ENCODE results near the gene DRICH1. TPM values are rescaled to one million over a fixed set of nuclear protein-coding genes. Genes with fewer than 3 reads are reported as not detected.

The DRICH1 gene
- total and polyA plus RNA-seq, 2 of the 13 experiments (the other 11 are each of a cell fraction or from before 2014, with no cell fraction given) = 0.22 to 0.66 TPM

DNA sequence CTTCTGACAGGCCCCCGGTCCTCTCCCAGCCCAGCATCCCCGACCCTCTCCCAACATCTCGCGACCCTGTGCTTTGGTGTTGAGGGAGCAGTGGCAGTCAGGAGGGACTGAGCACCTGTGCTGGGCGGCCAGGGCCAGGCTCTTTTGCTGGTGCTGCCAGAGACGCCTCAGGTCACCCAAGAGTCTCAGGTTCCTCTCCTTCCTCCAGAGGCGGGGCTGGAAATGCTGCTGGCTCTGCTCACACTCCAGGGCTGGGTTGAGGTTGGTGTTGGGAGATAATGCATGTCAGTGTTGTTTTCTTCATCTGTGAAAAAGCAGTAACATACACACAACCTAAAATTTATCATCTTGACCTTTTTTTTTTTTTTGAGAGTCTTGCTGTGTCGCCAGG lies 50.9 kb downstream of the DRICH1 start:
- H3K36me3 ChIP-seq (replicated peaks in 1 of 2; ENCODE audit: control insufficient read depth in 1 of 2, insufficient read depth in 2 of 2, low read length in 2 of 2) = no peaks in the 10 kb centered on the region
- no peak for ATAC-seq
- H3K27me3 ChIP-seq (ENCODE audit: control insufficient read depth in 1 of 2, insufficient read depth in 2 of 2, low read length in 2 of 2) = peaks cover 3 to 27% of the 10 kb centered on the region in 2 experiments; a peak in 3 of 5 replicates
- BruUV-seq (replicated peaks) = no TSS peak
- H3K4me1 ChIP-seq (ENCODE audit: insufficient read depth, low read length) = no peaks in the 10 kb centered on the region
- no peak overlapping the region for H3K9ac ChIP-seq (ENCODE audit: insufficient read depth, low read depth, low read length)
- H3K27ac ChIP-seq (ENCODE audit: extremely low read length, insufficient read depth, low read length) = no peak overlapping the region
- H3K9me3 ChIP-seq (ENCODE audit: low read length) = no peaks in the 10 kb centered on the region
- no peaks in the 10 kb centered on the region for H4K20me1 ChIP-seq (ENCODE audit: insufficient read depth, low read length)
- POLR2A ChIA-PET = no interaction called here
- DNase-seq (ENCODE audit: low spot score) = no peak
- no peaks in the 10 kb centered on the region for H3K79me2 ChIP-seq (ENCODE audit: insufficient read depth, low read length)
- intact Hi-C loops (cut with micrococcal nuclease; ENCODE audit: unreplicated experiment) (no loop called here), in situ Hi-C loops (cut with HindIII; ENCODE audit: extremely low pct_ligation_motif_present, low pct_unique_long_range_greater_than_20kb) (loop anchor here (10.0 to 25.0 kb wide), 2 partner anchors 94 to 186 kb away; no protein-coding TSS in a partner anchor)
- TF ChIP-seq, protein P1, sequence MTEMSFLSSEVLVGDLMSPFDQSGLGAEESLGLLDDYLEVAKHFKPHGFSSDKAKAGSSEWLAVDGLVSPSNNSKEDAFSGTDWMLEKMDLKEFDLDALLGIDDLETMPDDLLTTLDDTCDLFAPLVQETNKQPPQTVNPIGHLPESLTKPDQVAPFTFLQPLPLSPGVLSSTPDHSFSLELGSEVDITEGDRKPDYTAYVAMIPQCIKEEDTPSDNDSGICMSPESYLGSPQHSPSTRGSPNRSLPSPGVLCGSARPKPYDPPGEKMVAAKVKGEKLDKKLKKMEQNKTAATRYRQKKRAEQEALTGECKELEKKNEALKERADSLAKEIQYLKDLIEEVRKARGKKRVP (CRISPR knock-in tag; IDR thresholded peaks at IDR 0.05) = no peak
- TF ChIP-seq PLRG1 (conservative IDR thresholded peaks at IDR 0.05) (no peak), STAT5B (CRISPR knock-in tag; IDR thresholded peaks at IDR 0.05) (no peak), LCORL (IDR thresholded peaks at IDR 0.05) (no peak), LCORL (CRISPR knock-in tag; IDR thresholded peaks at IDR 0.05) (no peak), ZBTB38 (CRISPR knock-in tag; IDR thresholded peaks at IDR 0.05) (no peak), ZNF616 (CRISPR knock-in tag; IDR thresholded peaks at IDR 0.05; ENCODE audit: low read depth) (no peak)
- TF ChIP-seq, protein P2, sequence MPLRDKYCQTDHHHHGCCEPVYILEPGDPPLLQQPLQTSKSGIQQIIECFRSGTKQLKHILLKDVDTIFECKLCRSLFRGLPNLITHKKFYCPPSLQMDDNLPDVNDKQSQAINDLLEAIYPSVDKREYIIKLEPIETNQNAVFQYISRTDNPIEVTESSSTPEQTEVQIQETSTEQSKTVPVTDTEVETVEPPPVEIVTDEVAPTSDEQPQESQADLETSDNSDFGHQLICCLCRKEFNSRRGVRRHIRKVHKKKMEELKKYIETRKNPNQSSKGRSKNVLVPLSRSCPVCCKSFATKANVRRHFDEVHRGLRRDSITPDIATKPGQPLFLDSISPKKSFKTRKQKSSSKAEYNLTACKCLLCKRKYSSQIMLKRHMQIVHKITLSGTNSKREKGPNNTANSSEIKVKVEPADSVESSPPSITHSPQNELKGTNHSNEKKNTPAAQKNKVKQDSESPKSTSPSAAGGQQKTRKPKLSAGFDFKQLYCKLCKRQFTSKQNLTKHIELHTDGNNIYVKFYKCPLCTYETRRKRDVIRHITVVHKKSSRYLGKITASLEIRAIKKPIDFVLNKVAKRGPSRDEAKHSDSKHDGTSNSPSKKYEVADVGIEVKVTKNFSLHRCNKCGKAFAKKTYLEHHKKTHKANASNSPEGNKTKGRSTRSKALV (CRISPR knock-in tag; IDR thresholded peaks at IDR 0.05) = no peak
- TF ChIP-seq, protein P3, sequence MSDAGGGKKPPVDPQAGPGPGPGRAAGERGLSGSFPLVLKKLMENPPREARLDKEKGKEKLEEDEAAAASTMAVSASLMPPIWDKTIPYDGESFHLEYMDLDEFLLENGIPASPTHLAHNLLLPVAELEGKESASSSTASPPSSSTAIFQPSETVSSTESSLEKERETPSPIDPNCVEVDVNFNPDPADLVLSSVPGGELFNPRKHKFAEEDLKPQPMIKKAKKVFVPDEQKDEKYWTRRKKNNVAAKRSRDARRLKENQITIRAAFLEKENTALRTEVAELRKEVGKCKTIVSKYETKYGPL (CRISPR knock-in tag; IDR thresholded peaks at IDR 0.05) = no peak
- H2AFZ ChIP-seq (ENCODE audit: low read length) = no peak overlapping the region
- no peak overlapping the region for H3K4me2 ChIP-seq (ENCODE audit: low read depth, low read length)
- FAIRE-seq = no peak
- CTCF ChIA-PET (ENCODE audit: low intra/inter-chr PET ratio, low total read pairs) = no interaction called here
- WGBS (ENCODE audit: low lambda C conversion rate) = 41% methylated on average over 8 of the region's 8 CpGs
- H3K4me3 ChIP-seq (replicated peaks in 1 of 3; ENCODE audit: insufficient read depth in 1 of 3, low read depth in 2 of 3, low read length in 3 of 3) = no peak overlapping the region
